NAMALWA (cell line): ENCODE results near the gene SULF2.

Experiments
- DNase-seq: peaks from one replicate; pipeline ENCODE4 v3.0.0-alpha.2; 2015; ENCODE audit warnings: low spot score

Gene SULF2

DNA sequence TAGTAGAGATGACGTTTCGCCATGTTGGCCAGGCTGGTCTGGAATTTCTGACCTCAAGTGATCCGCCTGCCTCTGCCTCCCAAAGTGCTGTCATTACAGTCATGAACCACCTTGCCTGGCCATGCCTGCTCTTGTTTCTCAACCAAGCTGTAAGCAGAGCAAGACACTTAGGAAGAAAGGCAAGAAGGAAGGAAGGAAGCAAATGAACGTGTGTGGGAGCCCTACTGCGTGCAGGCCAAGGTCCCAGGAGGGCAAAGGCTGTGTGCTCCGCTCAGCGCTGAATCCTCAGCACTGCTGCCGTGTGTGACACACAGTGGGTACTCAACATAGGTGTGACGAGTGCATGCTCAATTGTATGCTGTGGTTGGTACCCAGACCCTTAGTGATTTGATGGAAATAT lies 47.4 kb downstream of the SULF2 start:
- no peak for DNase-seq

DNA sequence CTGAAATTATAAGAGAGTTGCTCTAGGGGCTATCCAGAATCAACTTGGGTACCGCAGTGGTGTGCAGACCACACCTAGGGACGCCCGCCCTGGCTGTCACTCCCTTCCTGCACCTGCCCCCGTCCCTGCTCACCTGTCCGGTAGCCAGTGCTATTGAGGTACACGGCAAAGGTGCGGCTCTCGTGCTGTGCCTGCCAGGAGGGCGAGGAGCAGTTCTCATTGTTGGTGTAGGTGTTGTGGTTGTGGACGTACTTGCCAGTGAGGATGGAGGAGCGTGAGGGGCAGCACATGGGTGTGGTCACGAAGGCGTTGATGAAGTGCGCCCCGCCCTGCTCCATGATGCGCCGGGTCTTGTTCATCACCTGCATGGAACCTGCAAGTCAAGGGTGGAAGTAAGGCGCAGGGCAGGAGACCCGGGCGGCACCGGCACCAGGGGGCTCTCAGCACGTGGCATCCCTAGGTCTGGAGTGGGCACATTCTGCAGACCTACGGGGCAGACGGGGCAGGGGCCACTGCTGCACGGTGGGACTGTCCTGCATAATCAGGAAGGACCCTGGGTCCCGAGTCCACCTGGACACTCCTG lies 48.6 kb downstream of the SULF2 start:
- DNase-seq, result no peak

DNA sequence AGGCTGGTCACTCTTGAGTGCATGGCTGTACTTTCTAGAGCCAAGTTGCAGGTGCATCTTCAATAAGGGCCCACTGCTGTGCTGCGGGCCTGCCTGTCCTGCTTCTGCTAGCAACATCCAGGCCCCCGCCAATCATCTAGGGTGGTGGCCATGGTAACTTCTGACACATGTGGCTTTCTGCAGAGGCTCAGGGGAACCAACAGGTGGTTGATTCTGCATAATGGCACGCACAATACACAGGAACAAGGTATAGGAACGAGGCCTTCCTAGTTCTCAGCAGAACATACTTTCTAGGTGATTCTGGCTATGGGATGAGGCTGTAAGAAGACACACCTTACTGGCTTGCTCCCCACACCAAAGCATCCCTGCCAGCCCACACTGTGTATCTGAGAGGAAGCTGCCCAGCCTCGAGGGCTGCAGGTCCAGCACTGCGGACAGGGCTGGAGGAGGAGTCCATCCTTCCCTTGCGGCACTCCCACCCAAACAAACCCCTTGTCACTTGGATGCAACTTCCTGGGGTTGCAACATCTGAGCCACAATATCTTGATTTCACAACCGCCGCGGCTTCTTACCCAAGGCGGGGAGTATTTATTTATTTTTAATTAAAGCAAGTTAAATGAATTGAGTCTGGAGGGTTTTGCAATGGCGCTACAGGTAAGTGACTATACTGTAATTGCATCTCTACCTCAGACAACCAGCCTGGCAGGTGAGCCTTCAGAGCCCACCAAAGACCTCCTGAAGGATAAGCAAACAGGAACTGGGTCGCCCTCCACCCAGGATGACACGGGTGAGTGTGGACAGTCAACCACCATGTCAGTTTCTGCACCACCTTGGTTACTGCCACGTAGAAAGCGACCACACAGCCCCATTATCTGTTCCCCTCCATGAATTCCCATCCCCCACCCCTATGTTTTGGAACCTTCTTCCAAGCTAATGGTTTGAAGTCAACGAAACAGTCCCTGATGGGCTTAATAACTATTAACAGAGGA lies 49.6 kb downstream of the SULF2 start:
- no peak for DNase-seq

DNA sequence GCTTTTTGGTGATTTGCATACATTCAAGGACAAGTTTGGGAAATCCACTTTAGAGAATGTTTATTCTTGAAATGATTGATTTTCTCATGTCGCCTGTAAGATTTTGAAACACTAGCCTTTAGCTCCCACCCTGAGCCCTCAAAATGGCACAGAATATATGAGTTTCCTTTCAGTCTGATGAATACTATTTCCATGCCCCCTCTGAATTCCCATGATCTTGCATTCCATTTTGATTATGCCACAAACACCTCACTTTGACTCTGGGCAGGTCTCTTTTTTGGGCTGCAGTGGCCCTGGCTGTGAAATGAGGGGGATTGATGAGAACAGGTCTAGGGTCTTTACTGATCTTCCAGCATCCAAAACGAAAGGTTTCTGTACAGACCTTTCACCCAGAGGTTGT lies 50.4 kb downstream of the SULF2 start:
- DNase-seq, result no peak

DNA sequence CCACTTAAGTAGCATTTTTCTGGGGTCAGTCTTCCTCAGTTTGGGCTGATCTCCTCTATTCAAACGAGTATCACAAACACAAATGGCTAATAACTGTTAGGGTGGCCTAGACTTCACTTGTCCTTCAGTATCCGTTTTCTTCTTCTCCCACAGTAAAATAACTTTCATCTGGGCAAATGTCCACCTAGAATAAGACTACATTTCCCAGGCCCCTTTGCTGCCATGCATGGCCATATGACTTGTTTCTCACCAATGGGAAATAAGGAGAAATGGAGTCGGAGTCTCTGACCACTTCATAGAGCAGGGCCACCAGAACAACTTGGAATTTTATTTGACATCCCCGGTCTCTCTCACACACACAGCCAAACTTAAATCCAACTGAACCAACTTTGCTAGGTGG lies 51.4 kb downstream of the SULF2 start:
- DNase-seq, result no peak

DNA sequence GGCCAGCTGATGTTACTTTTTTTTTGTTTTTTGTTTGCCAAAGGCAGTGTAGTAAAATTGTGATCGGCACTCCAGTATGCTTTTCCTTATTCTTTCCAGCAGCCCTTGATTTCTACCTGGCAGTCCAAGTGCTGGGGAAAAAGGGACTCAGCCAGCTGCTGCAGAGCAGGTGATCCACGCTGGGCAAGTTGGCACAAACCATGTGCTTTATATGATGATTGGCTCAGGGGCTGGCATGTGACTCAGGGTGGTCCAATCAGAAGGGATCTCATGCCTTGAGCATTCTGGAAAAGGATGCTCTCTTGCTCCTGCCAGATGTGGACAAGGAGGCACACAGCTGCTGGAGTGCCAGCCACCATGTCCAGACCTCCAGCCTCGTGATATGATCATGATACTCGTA lies 54.5 kb downstream of the SULF2 start:
- DNase-seq, result peak; percentile 13

DNA sequence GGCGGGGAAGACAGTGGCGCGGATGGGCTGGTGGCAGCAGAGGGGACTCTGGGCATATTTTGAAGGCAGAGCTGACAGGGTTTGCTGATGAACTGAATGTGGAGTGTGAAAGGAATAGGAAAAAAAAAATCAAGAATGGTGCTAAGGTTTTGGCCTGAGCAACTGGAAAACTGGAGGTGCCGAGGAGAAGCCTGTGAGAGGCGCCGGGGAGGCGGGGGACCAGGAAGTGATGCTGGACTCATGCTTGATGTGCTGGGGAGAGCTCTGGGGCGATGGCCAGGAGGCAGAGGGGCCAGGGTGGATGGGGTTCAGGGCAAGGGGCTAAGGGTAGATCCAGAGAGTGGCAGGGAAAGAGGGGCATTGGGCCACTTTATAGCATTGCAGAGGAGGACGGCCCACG lies 55.8 kb downstream of the SULF2 start:
- no peak for DNase-seq

DNA sequence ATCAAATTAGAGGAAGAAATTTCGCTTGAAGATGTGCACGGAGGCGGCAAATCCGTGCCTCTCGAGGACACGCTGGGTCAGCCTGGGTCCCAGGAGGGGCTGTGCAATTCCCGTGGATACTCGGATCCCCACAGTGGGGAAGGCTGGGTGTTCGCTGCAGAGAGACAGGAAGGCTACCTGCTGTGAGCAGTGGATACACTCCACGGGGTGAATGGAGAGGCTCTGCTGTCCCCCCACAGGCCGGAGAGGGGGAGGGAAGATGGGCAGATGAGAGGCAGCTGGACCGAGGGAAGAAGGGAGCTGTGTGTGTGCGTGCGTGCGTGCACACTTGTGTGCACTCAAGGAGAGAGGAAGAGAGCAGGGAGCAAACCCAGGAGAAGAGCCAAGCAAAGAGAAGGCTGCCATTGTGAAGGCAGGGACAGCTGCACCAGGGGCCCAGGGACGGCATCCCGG lies 57.3 kb downstream of the SULF2 start:
- no peak for DNase-seq

DNA sequence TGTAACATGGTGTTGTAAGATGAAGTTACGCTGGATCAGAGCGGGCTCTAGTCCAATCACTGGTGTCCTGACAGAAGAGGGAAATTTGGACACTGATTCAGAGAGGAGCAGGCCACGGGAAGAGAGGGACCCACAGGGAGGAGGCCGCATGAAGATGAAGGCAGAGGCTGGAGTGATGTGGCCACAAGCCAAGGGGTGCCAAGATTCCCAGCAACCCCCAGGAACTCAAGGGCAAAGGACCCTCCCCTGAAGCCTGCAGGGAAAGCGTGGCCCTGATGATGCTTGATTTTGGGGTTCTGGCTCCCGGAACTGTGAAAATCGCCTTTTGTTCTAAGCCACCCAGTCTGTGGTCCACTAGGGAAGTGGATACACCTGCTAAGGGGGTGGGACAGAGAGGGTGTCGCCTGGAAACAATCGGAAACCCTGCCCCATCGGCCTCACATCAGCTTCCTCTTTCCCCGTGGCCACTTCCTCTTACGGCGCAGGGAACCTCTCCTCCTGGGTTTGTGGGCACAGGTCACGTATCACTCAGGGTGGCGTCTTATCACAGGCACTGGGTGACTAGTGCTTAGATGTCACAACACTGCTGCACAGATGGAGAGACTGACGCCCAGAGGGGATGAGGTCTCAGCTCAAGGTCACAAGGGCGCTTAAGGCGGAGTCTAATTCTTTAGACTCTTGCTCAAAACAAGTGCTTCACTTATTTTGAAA lies 58.0 kb downstream of the SULF2 start:
- peak; percentile 91 for DNase-seq

DNA sequence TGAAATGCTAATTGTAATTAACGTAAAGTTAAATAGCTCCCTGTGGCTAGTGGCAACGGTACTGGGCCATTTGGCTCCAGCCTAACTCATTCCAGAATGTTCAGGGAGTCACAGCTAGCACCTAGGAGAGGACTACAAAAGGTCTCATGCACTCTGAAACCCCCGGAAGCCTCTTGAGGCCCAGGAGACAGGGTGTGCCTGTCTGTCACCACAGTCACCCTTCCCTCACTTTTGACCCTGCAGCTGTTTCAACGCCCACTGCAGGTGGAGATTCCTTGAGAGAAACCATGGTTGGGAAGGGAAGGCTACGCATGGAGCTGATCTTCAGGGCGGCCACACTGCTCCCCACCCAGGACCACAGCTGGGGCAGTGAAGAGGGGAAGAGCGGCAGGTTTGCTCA lies 58.6 kb downstream of the SULF2 start:
- no peak for DNase-seq

DNA sequence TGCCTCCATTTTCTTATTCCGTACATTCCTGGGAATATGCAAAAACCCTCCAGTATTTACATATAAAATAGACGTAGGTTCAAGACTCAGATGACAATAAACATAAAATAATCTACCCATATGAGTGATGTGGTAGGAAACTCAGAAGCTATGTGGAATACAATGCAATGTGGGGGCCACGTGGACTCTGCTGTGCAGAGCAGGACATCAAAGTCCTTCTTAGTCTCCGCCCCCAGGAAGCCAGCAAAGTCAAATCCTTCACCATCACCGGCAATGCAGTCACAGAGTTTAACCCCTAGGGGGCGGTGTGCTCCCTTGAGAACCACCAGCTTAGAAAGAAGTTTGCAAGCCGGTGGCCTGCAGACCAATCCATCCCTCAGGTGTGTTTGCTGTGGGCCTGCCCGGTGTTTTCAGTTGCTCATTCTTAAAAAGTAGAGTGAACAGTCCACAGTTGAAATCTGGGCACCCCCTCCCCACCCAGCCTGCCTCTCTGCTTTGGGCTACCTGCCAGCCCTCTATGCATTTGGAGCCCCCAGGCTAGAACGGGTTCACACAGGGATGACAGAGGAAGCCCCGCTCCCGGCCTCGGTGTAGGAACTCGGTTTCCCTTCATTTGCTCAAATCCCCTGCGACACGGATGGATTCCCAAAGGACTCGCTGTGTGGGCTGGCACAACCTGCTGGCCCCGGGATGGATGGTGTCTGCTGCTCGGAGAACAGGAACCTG lies 59.9 kb downstream of the SULF2 start:
- peak; percentile 93 for DNase-seq

DNA sequence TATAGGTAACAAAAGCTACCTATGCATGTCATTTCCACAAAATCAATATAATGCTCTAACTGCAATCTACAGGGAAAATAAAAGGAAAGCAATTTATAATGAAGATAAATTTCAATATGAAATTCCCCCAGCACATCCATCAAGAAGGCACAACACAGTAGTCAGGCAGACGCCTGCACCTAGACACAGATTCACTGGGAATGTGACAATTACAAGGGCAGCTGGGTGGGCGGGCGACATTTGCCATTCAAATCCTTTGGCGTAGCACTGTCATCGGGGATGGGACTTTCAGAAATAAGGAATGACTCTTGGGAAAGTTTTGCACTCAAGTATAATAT lies 60.4 kb downstream of the SULF2 start:
- DNase-seq, result no peak

DNA sequence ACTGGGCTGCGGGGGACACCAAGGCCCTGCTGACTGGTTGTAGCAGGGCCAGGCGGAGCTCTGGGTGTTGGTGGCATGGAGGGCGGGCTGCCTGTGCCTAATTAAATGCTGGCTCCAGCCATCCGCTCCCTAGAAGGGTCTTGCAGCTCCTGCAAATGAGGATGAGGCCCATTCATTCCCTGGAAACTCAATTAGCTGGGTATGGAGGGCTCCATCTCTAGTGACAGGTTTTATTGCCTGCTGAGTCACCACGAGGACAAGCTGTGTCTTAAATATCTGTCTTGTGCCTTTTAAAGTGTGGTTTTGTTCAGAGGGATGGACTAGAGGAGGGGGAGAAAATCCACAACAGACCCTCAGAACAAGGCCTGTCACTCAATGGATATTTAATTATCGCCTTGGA lies 60.9 kb downstream of the SULF2 start:
- no peak for DNase-seq

DNA sequence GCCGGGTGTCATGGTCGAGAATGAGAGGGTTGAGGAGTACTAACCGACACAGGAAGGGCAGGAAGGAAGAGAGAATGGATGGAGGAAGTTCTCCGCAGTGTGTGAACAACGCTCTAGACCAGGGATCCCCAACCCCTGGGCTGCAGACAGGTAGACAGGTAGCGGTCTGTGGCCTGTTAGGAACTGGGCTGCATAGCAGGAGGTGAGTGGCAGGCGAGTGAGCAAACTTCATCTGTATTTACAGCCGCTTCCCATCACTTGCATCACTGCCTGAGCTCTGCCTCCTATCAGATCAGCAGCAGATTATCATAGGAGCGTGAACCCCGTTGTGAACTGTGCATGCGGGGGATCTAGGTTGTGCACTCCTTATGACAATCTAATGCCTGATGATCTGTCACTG lies 62.0 kb downstream of the SULF2 start:
- DNase-seq, result no peak

DNA sequence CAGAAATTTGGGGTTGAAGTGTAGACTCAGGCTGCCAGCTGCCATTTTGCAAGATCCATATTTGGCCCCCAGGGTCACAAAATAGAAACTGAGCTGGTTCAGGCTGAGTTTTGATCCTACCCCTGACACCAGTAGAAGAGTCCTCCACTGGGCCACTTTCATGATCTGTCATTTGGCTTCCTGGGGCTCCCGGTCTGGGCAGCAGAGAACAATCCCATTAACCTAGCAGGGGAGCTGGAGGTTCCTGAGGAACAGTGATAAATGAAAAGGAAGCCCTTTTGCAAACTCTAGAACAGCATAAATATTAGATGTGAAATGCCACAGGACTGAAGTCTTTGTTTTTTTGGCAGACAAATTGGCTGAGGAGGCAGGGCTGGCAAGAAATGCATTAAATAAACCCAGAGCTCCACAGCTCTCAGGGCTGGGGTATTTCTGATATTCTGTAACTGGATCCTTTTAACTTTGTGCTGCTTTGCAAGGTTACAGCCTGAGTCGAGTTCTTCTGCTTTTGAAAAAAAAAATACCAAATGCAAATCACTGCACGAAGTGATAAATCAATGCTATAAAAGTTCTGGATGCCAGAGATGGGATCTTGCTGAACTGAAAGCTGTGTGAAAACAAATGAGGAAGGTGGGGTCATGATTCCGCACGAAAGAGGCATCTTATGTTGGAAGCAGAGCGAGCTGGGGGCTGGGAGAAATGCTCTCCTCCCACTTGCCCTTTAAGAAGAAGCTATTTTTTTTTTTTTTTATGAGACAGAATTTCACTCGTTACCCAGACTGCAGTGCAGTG lies 64.4 kb downstream of the SULF2 start:
- DNase-seq, result no peak

DNA sequence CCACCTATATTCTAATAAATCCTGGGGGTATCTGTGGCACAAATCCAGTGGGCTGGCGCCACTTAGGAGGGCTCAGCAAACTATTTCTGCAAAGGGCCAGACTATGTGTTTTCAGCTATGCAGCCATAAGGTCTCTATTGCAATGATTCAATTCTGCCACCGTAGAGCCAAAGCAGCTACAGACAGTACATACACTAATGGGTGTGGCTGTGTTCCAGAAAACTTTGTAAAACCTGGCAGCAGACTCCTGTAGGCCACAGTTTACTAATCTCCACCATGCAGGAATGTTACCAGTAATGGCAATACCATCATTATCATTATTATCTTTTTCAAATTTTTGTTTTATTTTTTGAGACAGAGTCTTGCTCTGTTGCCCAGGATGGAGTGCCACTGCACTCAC lies 65.7 kb downstream of the SULF2 start:
- no peak for DNase-seq

DNA sequence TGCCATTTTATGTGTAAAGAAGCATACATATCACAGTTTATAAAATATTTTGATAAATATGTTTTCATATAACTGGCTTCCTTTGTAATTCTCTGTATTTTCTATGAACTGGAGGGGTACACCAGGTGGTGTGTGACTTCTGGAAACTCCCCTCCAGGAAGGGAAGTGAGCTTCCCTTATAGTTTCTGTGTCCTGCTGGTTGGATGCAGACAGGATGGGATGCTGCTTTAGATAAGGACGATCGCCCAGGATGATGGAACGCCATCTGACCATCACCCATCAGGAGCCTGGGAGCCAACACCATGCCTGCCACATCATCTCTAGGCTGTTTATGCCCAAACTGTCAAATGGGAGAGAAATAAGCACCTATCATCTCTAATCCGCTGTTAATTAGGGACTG lies 66.1 kb downstream of the SULF2 start:
- DNase-seq, result no peak

DNA sequence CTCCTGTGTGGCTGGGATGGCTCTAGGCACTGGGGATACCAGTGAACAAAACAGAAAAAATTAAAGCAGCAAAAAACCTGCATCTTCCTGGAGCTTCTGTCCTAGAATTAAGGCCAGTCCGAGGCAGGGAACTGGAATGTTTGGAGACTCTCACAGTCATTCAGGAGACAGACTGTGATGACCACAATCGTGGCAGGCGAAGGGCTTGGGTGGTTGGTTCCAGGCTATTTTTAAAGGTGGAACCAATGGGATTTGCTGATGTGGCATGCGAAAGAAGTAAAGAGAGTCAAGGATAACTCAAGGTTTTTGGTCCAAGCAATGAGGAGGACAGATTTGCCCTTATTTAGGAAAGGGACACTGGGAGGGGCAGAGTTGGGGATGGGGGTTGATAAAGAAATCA lies 66.9 kb downstream of the SULF2 start:
- no peak for DNase-seq

DNA sequence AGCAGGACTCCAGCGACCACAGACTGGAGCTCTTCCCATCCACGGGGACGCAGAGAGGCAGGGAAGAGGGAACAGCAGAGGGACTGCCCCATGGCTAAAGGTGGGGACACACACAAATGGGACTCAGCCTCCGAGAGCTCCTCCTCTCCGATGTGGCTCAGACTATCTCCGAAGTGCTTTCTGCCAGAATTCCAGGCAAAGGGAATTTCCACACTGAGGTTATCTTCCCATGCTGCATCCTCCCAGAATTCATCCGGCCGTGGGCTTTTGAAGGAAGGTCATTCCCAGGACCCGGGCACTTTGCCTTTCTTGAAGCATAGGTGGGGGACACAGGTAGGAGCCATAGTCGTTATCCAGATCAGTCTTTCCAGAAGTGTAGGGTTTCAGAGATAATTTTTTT lies 67.9 kb downstream of the SULF2 start:
- no peak for DNase-seq

DNA sequence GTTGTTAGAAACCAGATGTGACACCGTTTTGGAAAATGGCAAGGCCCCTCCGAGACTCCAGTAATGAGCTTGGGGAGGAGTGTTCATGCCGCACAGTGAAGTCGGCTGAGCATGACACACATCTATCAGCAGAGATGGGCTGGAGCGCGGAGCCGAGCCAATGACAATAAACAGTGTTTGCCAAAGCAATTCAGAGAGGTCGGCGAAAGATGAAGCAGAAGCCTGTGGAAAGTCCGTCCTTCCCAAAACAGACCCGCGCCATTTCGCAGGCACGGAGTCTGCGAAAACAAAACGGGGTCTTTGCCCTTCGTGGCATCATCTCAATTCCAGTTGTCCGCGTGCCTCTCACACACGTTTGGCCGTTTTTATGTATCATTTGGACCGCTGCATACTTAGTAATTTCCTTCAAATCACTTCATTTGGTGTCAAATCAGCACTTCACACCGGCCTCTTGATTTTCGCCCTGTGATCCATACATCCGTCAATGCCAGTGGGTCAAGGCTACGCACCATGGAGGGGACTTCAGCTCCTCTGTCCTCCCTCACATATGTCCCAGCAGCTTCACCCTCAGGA lies 71.3 kb downstream of the SULF2 start:
- no peak for DNase-seq

DNA sequence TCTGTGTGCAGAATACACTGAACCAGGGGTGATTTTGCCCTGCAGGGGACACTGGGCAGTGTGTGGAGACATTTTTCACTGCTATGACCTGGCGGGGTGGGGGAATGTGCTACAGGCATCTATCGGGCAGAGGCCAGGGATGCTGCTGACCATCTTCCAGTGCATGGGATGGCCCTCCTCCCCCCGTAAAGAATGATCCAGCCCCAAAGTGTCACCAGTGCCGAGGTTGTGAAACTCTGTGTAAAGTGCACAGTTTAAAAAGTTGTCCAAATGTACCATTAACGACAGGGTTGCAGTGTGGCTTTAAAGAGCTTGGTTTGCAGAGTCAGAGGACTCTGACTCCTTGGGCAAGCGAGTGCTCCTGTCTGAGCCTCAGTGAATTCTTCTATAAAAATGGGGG lies 72.1 kb downstream of the SULF2 start:
- DNase-seq, result no peak
